Loucy (cell line): ENCODE results near the gene MMUT.
"Not testable (repeated sequence)": the region's sequence is repeated elsewhere in the genome, so short reads cannot be mapped to it uniquely, and the experiment has no call there.

ENCODE experiments used
- H2AFZ ChIP-seq: fragments of 200-600 bp; sonication (generic); 2 replicates; pipeline ENCODE4 v1.6.0; 2016; ENCODE audit warnings: antibody characterized with exemption, mild to moderate bottlenecking, low read length, moderate library complexity
- H3F3A ChIP-seq: fragments of 200-600 bp; 2 replicates; pipeline ENCODE4 v1.6.0; 2016; ENCODE audit warnings: antibody characterized with exemption, low read depth, mild to moderate bottlenecking
- H3K27me3 ChIP-seq: fragments of 200-600 bp; sonication (generic); 2 replicates; pipeline ENCODE4 v1.6.1; 2014; ENCODE audit warnings: low read length, mild to moderate bottlenecking; ENCODE audit not compliant: insufficient read depth, poor library complexity, severe bottlenecking
- H3K36me3 ChIP-seq: fragments of 200-600 bp; sonication (generic); 2 replicates; pipeline ENCODE4 v1.6.1; 2016; ENCODE audit warnings: low read length; ENCODE audit not compliant: insufficient read depth
- H3K4me1 ChIP-seq: fragments of 200-600 bp; sonication (generic); 2 replicates; pipeline ENCODE4 v1.5.1; 2014; ENCODE audit warnings: low read length, mild to moderate bottlenecking; ENCODE audit not compliant: insufficient read depth, poor library complexity, severe bottlenecking
- H3K4me2 ChIP-seq: fragments of 200-600 bp; sonication (generic); 2 replicates; pipeline ENCODE4 v1.6.0; 2014; ENCODE audit warnings: antibody characterized with exemption, low read length, low read depth, mild to moderate bottlenecking; ENCODE audit not compliant: poor library complexity, severe bottlenecking
- H3K4me3 ChIP-seq: fragments of 200-600 bp; sonication (generic); 2 replicates; pipeline ENCODE4 v1.5.1; 2014; ENCODE audit warnings: low read length, mild to moderate bottlenecking, mixed read lengths; ENCODE audit not compliant: poor library complexity, severe bottlenecking
- H3K79me2 ChIP-seq: fragments of 200-600 bp; sonication (generic); 2 replicates; pipeline ENCODE4 v1.6.1; 2014; ENCODE audit warnings: low read length; ENCODE audit not compliant: insufficient read depth
- H3K9ac ChIP-seq: fragments of 200-600 bp; sonication (generic); 2 replicates; pipeline ENCODE4 v1.6.0; 2014; ENCODE audit warnings: mild to moderate bottlenecking, low read depth, low read length, moderate library complexity; ENCODE audit not compliant: poor library complexity, severe bottlenecking
- H3K9me2 ChIP-seq: fragments of 200-600 bp; sonication (generic); replicated peaks from 2 replicates; pipeline ENCODE4 v1.6.1; 2016; ENCODE audit warnings: low read depth, low read length, mixed read lengths
- H3K9me3 ChIP-seq: fragments of 200-600 bp; sonication (generic); 2 replicates; pipeline ENCODE4 v1.6.1; 2014; ENCODE audit warnings: mild to moderate bottlenecking, antibody characterized with exemption, low read length, low read depth; ENCODE audit not compliant: insufficient read depth
- H4K20me1 ChIP-seq: fragments of 200-600 bp; sonication (generic); 2 replicates; pipeline ENCODE4 v1.6.0; 2014; ENCODE audit warnings: antibody characterized with exemption, low read length, mild to moderate bottlenecking; ENCODE audit not compliant: insufficient read depth, poor library complexity, severe bottlenecking
- EZH2phosphoT487 ChIP-seq: fragments of 200-600 bp; IDR thresholded peaks from 2 replicates; pipeline ENCODE4 v1.6.1; 2018; ENCODE audit warnings: antibody characterized with exemption, mild to moderate bottlenecking, moderate library complexity, borderline replicate concordance
- TF ChIP-seq, protein P1 (sequence below): fragments of 200-600 bp; sonication (generic); conservative IDR thresholded peaks from 2 replicates; pipeline ENCODE4 v1.5.1; 2014; ENCODE audit warnings: mild to moderate bottlenecking, antibody characterized with exemption, low read length

The MMUT gene

DNA sequence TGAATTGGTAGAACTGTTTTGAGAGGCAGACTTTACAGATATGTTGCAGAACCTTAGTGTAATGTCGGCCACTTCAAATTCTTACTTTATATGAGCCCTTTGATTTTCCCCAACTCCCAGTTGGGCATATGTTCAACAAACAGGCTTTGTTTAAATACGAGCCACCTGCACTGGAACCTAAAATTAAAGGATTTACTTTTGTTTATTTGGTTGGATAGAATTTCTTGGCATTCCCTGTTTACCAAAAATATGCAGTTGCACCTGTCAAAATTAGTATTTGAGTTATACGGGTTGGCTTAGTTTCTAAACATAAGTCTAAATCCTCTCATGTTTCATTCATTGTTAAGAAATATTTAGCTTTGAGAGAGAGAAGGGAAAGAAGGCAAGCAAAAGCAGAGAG is 34.3 kb upstream of the MMUT start:
- H4K20me1 ChIP-seq, result no peaks in the 10 kb centered on the region
- TF ChIP-seq, protein P1, sequence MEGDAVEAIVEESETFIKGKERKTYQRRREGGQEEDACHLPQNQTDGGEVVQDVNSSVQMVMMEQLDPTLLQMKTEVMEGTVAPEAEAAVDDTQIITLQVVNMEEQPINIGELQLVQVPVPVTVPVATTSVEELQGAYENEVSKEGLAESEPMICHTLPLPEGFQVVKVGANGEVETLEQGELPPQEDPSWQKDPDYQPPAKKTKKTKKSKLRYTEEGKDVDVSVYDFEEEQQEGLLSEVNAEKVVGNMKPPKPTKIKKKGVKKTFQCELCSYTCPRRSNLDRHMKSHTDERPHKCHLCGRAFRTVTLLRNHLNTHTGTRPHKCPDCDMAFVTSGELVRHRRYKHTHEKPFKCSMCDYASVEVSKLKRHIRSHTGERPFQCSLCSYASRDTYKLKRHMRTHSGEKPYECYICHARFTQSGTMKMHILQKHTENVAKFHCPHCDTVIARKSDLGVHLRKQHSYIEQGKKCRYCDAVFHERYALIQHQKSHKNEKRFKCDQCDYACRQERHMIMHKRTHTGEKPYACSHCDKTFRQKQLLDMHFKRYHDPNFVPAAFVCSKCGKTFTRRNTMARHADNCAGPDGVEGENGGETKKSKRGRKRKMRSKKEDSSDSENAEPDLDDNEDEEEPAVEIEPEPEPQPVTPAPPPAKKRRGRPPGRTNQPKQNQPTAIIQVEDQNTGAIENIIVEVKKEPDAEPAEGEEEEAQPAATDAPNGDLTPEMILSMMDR, result no peak
- no peak for TF ChIP-seq EZH2phosphoT487
- H2AFZ ChIP-seq, result no peak overlapping the region
- no peak overlapping the region for H3K4me3 ChIP-seq
- no peak overlapping the region for H3K4me2 ChIP-seq
- H3K9me2 ChIP-seq, result no peaks in the 10 kb centered on the region
- peaks cover 9% of the 10 kb centered on the region for H3K4me1 ChIP-seq
- no peaks in the 10 kb centered on the region for H3F3A ChIP-seq
- no peaks in the 10 kb centered on the region for H3K27me3 ChIP-seq
- H3K9ac ChIP-seq, result no peak overlapping the region
- H3K9me3 ChIP-seq, result no peaks in the 10 kb centered on the region
- H3K79me2 ChIP-seq, result no peaks in the 10 kb centered on the region
- peaks cover 18% of the 10 kb centered on the region for H3K36me3 ChIP-seq

- Histone ChIP-seq H3K9me2 (no peaks in the 10 kb centered on the region), H3K9me3 (no peaks in the 10 kb centered on the region), H3K4me2 (no peak overlapping the region), H3F3A (no peaks in the 10 kb centered on the region), H3K4me3 (no peak overlapping the region), H3K27me3 (no peaks in the 10 kb centered on the region), H4K20me1 (no peaks in the 10 kb centered on the region), H3K9ac (no peak overlapping the region), H2AFZ (no peak overlapping the region), H3K79me2 (no peaks in the 10 kb centered on the region), H3K36me3 (peaks cover 54% of the 10 kb centered on the region), H3K4me1 (peaks cover 4% of the 10 kb centered on the region)
- no peak for TF ChIP-seq EZH2phosphoT487
- TF ChIP-seq, protein P1, result no peak
Observed at GRCh38 chr6:49490633-49491032, 27.6 kb upstream of the MMUT start.

- not testable (repeated sequence) for H4K20me1 ChIP-seq, H2AFZ ChIP-seq, H3K9me3 ChIP-seq, H3K4me3 ChIP-seq, H3K79me2 ChIP-seq, H3K27me3 ChIP-seq, H3K4me1 ChIP-seq, H3K4me2 ChIP-seq, H3F3A ChIP-seq, H3K9ac ChIP-seq, H3K9me2 ChIP-seq, H3K36me3 ChIP-seq
Observed at GRCh38 chr6:49483380-49483779, 20.3 kb upstream of the MMUT start.

GRCh38 chr6:49481846-49482245 is 18.8 kb upstream of the MMUT start:
- not testable (repeated sequence) for H3K79me2 ChIP-seq, H3K9me3 ChIP-seq, H3K4me1 ChIP-seq, H3K36me3 ChIP-seq, H3K27me3 ChIP-seq, H3K4me3 ChIP-seq, H3K9ac ChIP-seq, H4K20me1 ChIP-seq, H3K9me2 ChIP-seq, H3K4me2 ChIP-seq, H2AFZ ChIP-seq, H3F3A ChIP-seq
